Dendritic cell treated with granulocyte-macrophage colony-stimulating factor and Interleukin-4, amounts not matched to agents 40 ng/mL and 50 ng/mL, for 4 days (primary cell): Measurements from ENCODE around the gene NTRK2.

Experiments used
- H3K27ac Mint-ChIP-seq: one replicate; pipeline ENCODE4 v1.8.0; 2022; ENCODE audit warnings: mild to moderate bottlenecking, mixed read lengths
- H3K27me3 Mint-ChIP-seq: one replicate; pipeline ENCODE4 v1.8.0; 2022; ENCODE audit warnings: mild to moderate bottlenecking, mixed read lengths
- H3K36me3 Mint-ChIP-seq: one replicate; pipeline ENCODE4 v1.8.0; 2022; ENCODE audit warnings: low read depth, mixed read lengths
- H3K4me1 Mint-ChIP-seq: one replicate; pipeline ENCODE4 v1.8.0; 2022; ENCODE audit warnings: low read depth, mixed read lengths
- H3K4me3 Mint-ChIP-seq: one replicate; pipeline ENCODE4 v1.8.0; 2022; ENCODE audit warnings: mild to moderate bottlenecking, moderate library complexity, mixed read lengths
- H3K9me3 Mint-ChIP-seq: one replicate; pipeline ENCODE4 v1.8.0; 2022; ENCODE audit warnings: mixed read lengths
- intact Hi-C: fragments of 100-400 bp; cut with micrococcal nuclease; formaldehyde crosslinking; loops from one replicate; pipeline ENCODE4 v1.15.0; 2022

NTRK2 gene

DNA sequence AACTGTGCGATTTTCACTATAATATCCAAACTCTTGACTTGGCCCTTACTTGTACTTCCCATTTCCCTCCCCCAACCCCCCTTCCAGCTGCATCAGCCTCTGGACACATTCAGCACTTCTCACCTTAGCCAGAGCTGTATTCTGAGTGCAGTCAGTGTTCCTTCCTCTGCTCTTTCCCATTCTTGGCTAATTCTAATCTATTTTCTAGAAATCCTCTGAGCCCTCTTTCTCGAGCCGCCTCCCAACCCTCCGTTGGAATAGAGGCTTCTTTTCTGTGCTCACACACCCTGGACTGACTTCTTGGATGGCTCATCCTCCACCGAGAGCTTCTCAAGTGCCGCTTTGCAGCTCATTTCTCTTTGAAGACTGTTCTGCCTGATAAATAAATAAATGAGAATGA, 188.8 kb downstream of the NTRK2 start:
- Mint-ChIP-seq H3K36me3 (no peaks in the 10 kb centered on the region), H3K4me3 (no peak overlapping the region), H3K9me3 (peaks cover 11% of the 10 kb centered on the region), H3K4me1 (no peaks in the 10 kb centered on the region), H3K27ac (no peak overlapping the region), H3K27me3 (no peaks in the 10 kb centered on the region)
- intact Hi-C loops: no loop called here

DNA sequence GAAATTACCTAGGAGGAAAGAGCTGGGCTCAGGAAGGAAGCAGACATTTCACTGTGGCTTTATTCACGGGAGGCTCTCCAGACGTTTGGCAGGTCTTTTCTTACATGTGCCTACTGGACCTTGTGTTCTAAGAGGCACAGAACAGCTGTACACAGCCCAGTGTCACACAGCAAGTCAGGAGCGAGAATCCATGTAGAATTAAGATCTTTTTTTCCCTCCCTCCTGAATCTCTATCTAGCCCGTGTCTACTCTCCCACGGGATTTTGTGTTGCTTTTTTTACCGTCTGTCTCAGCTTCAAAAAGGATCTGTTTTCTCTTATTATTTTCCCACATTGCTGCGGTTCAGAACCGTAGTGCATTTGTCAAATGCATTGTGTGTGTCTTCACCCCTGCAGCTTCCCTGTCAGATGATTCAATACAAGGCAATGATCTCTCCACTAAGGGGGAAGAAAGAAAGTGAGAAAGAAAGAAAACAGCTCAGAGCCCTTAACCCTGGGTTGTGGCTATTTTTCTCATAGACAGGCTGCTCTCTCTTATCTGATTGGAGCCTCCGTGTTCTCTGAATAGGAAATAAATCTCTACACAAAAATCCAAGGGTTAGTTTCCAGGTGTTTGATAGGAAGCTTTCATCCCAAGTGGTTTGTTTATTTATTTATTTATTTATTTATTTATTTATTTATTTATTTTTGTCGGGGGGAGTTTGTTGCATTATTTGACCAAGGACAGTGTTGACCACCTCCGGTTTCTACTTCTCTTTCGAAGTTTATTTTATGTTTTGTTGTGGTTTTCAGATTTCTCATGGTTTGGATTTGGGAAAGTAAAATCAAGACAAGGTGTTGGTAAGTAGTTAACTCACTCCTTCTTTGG, 191.0 kb downstream of the NTRK2 start:
- Mint-ChIP-seq H3K36me3 (no peaks in the 10 kb centered on the region), H3K4me1 (no peaks in the 10 kb centered on the region), H3K9me3 (no peaks in the 10 kb centered on the region), H3K27ac (no peak overlapping the region), H3K27me3 (no peaks in the 10 kb centered on the region), H3K4me3 (no peak overlapping the region)
- intact Hi-C loops: no loop called here

DNA sequence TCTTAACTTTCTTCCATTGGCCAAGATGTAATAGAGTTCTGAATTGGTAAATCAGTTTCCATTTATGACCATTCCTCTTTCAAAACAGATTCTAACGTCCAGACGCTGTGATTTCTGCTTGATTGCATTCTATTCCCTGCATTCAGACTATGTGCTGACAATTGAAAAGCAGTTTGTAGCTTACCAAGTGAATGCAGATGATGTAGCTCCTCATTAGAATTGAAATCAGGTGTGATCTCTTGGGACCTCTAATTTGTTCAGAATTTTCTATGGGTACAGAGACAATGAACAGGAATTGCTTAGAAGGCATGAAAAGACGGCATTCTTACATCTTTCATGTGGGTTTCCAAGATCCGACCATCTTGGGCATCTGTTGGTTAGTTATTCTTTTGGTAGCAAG, 191.9 kb downstream of the NTRK2 start:
- Mint-ChIP-seq H3K27ac (no peak overlapping the region), H3K36me3 (no peaks in the 10 kb centered on the region), H3K4me3 (no peak overlapping the region)

DNA sequence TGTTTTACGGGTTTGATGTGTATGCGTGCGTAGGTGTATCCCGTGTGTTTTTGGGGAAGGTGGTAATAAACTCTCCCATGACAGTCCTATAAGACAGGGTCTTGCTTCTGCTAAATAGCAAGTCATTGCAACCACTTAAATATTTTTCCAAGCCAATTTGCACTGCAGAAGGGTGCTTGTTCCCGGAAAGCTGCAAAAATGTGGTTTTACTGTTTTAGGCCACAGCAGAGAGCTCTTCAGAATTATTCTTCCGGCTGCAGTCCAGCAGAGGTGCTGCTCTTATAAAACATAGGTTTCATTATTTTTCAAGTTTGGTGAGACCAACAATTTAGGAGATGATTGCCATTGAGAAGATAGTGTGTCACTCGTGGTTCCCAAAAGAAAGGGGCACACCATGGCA, 192.8 kb downstream of the NTRK2 start:
- Mint-ChIP-seq H3K4me3 (no peak overlapping the region), H3K36me3 (no peaks in the 10 kb centered on the region), H3K27me3 (no peaks in the 10 kb centered on the region), H3K9me3 (no peaks in the 10 kb centered on the region), H3K4me1 (no peaks in the 10 kb centered on the region), H3K27ac (no peak overlapping the region)
- intact Hi-C loops: no loop called here

More for the DNA sequence above, 191.9 kb downstream of the NTRK2 start:
- intact Hi-C loops: no loop called here
- Mint-ChIP-seq H3K4me1 (no peaks in the 10 kb centered on the region), H3K27me3 (no peaks in the 10 kb centered on the region), H3K9me3 (no peaks in the 10 kb centered on the region)

DNA sequence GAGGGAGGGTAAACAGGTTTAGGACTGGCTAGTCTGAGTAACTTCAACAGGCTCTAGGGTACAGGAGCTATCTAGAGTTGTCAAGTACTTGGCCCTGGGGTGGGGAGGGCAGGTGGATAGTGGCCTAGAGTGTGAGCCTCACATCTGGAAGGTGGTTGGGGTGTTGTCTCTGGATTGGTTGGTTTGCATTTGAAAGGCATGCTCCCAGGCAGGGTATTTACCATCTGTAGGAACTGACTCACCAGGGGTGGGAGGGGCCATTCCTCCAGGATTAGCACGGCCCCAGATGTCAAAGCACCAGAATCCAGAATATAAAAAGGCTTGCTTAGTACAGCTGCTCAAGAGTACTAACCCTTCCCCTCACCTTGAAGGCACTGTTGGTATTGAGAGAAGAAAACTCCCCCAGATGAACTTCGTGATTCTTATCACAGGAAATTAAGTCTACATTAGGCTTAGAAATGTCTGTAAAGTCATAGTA, 193.3 kb downstream of the NTRK2 start:
- Mint-ChIP-seq H3K4me1 (no peaks in the 10 kb centered on the region), H3K27me3 (no peaks in the 10 kb centered on the region), H3K4me3 (no peak overlapping the region), H3K27ac (no peak overlapping the region), H3K9me3 (no peaks in the 10 kb centered on the region), H3K36me3 (no peaks in the 10 kb centered on the region)
- intact Hi-C loops: no loop called here

DNA sequence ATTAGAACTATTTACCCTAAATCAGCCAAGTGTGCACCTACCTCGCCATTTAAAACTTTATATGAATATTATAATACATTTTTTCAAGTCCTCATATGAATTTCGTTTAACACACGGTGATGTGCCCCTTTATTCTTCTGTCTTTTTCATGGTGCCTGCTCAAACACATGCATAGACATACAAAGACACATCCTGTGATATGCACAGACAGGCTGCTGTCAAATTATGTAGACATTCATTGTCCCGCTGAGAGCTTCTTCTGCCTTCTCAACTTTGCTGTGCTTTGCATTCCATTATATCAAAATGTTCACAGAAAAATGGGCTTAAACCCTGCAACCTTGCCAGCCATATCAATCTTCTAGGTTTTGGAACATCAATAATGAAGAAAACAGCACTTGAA, 193.8 kb downstream of the NTRK2 start:
- Mint-ChIP-seq H3K4me1 (no peaks in the 10 kb centered on the region), H3K27ac (no peak overlapping the region), H3K9me3 (no peaks in the 10 kb centered on the region), H3K27me3 (no peaks in the 10 kb centered on the region), H3K4me3 (no peak overlapping the region), H3K36me3 (no peaks in the 10 kb centered on the region)
- intact Hi-C loops: no loop called here

DNA sequence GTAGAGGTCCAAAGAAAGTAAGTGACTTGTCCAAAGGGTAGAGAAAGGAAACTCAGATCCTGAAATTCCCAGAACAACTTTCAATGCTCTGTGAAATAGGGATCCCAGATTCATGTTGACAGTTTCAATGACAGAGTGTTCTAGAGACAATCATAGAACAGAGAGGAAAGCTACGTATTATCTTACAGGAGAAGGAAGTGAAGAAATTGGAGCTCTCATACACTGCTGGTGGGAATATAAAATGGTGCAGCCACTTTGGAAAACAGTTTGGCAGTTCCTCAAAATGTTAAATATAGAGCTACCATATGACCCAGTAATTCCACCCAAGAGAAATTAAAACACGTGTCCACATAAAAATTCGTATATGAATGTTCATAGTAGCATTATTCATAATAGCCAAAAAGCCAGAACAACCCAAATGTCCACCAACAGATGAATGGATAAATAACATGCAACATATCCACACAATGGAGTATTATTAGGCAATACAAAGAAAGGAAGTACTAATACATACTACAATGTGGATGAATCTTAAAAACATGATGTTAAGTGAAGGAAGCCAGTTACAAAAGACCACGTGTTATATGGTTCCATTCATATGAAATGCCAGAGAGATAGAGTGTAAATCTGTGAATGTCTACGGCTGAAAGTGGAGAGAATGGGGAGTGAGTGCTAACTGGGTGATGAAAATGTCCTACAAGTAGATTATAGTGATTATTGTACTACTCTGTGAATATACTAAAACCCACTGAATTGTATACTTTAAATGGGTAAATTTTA, 197.1 kb downstream of the NTRK2 start:
- Mint-ChIP-seq H3K4me3 (no peak overlapping the region), H3K36me3 (no peaks in the 10 kb centered on the region), H3K27ac (no peak overlapping the region), H3K4me1 (no peaks in the 10 kb centered on the region), H3K9me3 (no peaks in the 10 kb centered on the region), H3K27me3 (no peaks in the 10 kb centered on the region)
- intact Hi-C loops: no loop called here

DNA sequence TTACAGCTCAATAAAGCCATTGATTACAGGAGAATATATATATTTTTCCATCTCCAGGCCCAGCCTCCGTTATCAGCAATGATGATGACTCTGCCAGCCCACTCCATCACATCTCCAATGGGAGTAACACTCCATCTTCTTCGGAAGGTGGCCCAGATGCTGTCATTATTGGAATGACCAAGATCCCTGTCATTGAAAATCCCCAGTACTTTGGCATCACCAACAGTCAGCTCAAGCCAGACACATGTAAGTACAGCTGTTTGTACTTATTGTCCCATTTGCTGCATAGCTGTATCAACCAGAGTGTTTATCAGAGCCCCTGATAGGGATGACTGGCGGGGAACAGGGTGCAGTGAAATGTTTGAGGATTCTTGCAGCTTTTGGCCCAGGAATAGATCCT, 197.7 kb downstream of the NTRK2 start:
- Mint-ChIP-seq H3K27ac (no peak overlapping the region), H3K9me3 (no peaks in the 10 kb centered on the region), H3K4me3 (no peak overlapping the region), H3K4me1 (no peaks in the 10 kb centered on the region), H3K27me3 (no peaks in the 10 kb centered on the region), H3K36me3 (no peaks in the 10 kb centered on the region)
- intact Hi-C loops: no loop called here

DNA sequence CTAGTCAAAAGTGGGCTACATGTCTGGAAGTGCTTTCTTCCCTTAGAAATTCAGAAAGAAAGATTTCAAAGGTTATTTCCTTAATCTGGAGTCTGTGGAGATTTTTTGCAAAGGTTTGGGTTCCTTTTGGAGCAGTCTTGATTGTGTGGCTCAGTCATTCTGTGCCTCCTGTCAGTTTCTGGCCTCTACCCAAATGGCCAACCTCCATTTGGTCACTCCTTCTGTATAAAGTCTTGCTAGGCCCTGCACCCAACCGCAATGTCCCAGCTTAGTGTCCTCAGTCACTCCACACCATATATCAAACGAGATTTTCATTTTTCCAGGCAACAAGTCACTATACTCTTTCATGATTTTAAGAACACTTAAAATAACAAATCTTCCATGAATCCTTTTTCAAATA, 199.6 kb downstream of the NTRK2 start:
- H3K4me3 Mint-ChIP-seq: no peak overlapping the region
- H3K9me3 Mint-ChIP-seq: no peaks in the 10 kb centered on the region
- no peak overlapping the region for H3K27ac Mint-ChIP-seq
- H3K27me3 Mint-ChIP-seq: no peaks in the 10 kb centered on the region
- H3K4me1 Mint-ChIP-seq: no peaks in the 10 kb centered on the region
- intact Hi-C loops: no loop called here
- H3K36me3 Mint-ChIP-seq: no peaks in the 10 kb centered on the region

DNA sequence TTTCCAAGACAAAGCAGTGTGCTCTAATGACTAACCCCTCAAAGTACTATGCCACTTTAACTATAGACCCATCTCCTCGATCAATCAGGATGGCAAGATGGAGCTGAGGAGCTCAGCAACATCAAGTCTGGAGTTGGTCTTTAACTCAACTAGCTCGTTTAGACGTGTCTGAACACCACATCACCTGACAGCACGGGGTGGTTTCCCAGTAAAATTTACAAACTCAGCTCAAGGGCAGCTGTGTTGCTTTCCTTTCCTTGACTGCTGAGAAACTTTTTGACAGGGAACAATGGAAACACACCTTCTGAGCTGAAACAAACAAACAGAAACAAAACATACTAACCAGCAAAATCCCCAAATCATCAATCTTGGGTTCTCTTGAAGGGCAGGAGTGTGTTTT, 202.5 kb downstream of the NTRK2 start:
- intact Hi-C loops: no loop called here
- H3K27me3 Mint-ChIP-seq: no peaks in the 10 kb centered on the region
- no peaks in the 10 kb centered on the region for H3K9me3 Mint-ChIP-seq
- H3K36me3 Mint-ChIP-seq: no peaks in the 10 kb centered on the region
- H3K27ac Mint-ChIP-seq: no peak overlapping the region
- H3K4me1 Mint-ChIP-seq: no peaks in the 10 kb centered on the region
- H3K4me3 Mint-ChIP-seq: no peak overlapping the region

DNA sequence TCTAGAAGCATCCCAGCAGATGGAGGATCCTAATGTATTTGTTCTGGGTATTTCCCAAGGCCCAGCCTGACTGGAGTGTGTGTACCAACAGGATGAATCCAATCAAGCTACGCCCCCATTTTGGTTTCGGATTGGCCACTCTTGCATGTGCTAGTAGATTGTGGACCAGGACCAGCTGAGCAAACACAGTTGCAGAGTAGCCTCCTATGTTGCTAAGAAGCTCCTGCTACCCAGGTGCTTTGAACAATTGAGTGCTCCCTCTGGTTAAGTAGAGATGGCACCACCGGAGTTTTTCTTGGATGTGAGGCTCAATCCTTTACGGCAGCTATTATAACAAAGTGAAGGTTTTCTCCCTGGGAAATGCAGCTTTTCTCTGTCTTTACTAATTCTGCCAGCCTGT, 204.5 kb downstream of the NTRK2 start:
- Mint-ChIP-seq H3K9me3 (no peaks in the 10 kb centered on the region), H3K27ac (no peak overlapping the region), H3K27me3 (no peaks in the 10 kb centered on the region), H3K36me3 (no peaks in the 10 kb centered on the region), H3K4me3 (no peak overlapping the region), H3K4me1 (no peaks in the 10 kb centered on the region)
- intact Hi-C loops: no loop called here

DNA sequence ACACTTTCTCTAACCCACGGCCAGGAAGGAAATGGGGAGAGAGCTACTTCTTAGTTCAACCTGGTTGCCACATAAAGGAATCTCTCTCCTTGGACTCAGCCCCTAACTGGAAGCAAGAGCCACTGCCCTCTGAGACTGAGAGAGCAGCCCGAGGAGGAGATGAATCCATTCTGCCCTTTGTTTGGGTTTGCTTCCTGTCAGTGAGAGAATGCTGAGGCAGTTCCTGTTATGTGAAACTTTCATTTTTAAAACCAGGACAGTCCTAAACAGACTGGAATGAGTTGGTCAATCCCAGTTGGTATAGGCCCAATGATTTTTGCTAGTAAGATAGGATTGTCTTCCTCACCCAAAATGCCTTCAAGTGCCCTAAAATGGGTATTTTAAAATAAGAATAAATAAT, 205.1 kb downstream of the NTRK2 start:
- H3K9me3 Mint-ChIP-seq: no peaks in the 10 kb centered on the region
- no peaks in the 10 kb centered on the region for H3K4me1 Mint-ChIP-seq
- no peak overlapping the region for H3K27ac Mint-ChIP-seq
- H3K27me3 Mint-ChIP-seq: no peaks in the 10 kb centered on the region
- H3K4me3 Mint-ChIP-seq: no peak overlapping the region
- intact Hi-C loops: no loop called here
- no peaks in the 10 kb centered on the region for H3K36me3 Mint-ChIP-seq

DNA sequence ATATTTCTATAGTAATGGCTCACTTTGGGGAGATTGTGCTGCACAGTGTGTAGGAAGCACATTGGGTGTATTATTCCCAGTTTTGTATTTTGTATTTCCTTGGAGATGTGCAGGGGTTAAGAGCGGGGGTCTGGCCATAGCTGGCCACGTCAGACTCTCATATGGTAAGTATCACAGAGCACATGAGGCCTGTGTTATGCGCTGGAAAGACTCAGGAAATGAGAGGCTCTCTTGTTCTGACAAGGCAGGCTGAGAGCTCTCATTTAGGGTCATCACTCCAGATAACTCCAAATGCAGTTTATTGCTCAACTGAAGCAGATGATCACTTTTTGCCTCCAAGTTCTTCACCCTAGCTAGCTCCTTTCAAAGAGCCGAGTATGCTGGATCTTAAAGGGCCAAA, 205.7 kb downstream of the NTRK2 start:
- no peaks in the 10 kb centered on the region for H3K27me3 Mint-ChIP-seq
- intact Hi-C loops: no loop called here

DNA sequence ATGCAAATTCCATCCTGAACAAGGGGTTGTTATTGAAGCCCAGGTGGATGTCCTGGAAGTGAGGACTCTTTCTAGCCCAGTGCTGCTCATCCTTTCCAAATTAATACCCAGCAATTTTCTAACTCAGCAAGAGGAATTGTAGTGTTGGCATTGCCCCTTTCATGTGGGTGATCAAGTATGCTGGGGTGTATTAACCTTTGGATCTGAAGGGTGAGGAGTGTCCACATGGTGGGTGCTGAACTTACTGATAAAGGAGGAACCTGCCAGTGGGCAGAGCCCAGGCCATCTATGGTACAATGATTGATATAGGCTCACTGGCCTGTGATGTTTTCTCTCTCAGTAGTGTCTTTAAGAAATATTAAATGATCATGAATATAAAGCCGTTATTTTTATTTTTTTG, 210.1 kb downstream of the NTRK2 start:
- intact Hi-C loops: no loop called here
- H3K4me1 Mint-ChIP-seq: no peaks in the 10 kb centered on the region
- H3K36me3 Mint-ChIP-seq: no peaks in the 10 kb centered on the region
- no peaks in the 10 kb centered on the region for H3K9me3 Mint-ChIP-seq
- no peaks in the 10 kb centered on the region for H3K27me3 Mint-ChIP-seq
- no peak overlapping the region for H3K4me3 Mint-ChIP-seq
- no peak overlapping the region for H3K27ac Mint-ChIP-seq

More for the DNA sequence above, 205.7 kb downstream of the NTRK2 start:
- Mint-ChIP-seq H3K9me3 (no peaks in the 10 kb centered on the region), H3K4me3 (no peak overlapping the region), H3K4me1 (no peaks in the 10 kb centered on the region), H3K36me3 (no peaks in the 10 kb centered on the region), H3K27ac (no peak overlapping the region)
